ENCODE data around the gene EXPH5.
A peak's percentile ranks its signal among the peaks of the same experiment; 100 is the strongest.

EXPH5 gene

DNA sequence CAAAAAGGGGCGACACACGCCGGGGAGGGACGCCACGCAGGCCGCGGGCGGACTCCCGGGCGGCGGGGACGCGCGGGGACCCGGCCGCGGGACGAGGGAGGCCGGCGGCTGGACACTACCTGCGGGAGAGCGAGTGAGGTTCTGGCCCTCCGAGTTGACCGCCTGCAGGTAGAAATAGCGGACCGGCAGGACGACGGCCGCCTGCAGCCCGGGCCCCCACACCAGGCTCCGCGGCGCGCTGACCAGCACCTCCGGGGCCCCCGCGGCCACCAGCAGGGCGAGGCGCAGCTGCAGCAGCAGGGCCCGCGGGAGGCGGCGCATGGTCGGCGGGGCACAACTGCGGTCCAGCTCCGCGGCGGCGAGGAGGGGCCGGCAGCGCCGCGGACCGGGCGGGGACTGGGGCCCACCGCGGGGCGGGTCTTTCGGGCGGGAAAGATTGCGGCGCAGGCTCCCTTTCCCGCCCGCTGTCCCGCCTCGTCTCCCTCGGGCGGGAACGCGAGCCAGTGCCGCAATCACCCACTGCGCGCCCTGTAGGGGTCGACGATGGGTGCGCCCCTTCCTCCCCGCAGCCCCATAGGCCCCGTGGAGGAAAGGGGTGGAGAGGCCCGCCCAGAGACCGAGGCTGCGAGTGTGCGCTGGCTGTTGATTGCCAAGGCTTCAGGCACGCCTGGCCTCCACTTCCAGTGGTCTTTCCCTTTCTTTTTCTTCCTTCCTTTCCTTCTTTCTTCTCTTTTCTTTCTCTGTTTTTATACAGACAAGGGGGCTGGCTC, 95.3 kb downstream of the EXPH5 start, which contains the start of gene POGLUT3:
POGLUT3 (minus strand) TSS at position 339 of the 770 bp plus-strand sequence; CDS start at position 321, 18 bp downstream.
- peak within 1 kb of the TSS; percentile 93 for H3K27ac ChIP-seq
- TF ChIP-seq, protein P1, sequence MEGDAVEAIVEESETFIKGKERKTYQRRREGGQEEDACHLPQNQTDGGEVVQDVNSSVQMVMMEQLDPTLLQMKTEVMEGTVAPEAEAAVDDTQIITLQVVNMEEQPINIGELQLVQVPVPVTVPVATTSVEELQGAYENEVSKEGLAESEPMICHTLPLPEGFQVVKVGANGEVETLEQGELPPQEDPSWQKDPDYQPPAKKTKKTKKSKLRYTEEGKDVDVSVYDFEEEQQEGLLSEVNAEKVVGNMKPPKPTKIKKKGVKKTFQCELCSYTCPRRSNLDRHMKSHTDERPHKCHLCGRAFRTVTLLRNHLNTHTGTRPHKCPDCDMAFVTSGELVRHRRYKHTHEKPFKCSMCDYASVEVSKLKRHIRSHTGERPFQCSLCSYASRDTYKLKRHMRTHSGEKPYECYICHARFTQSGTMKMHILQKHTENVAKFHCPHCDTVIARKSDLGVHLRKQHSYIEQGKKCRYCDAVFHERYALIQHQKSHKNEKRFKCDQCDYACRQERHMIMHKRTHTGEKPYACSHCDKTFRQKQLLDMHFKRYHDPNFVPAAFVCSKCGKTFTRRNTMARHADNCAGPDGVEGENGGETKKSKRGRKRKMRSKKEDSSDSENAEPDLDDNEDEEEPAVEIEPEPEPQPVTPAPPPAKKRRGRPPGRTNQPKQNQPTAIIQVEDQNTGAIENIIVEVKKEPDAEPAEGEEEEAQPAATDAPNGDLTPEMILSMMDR (conservative IDR thresholded peaks at IDR 0.05), result peak; percentile 16; the same call in 1 of the 2 replicates

- H3K27ac ChIP-seq, result peak overlapping the region; percentile 93
- TF ChIP-seq, protein P1 (conservative IDR thresholded peaks at IDR 0.05), result no peak
Observed at GRCh38 chr11:108497317-108498045, 96.1 kb downstream of the EXPH5 start.

GRCh38 chr11:108496643-108497256, 96.8 kb downstream of the EXPH5 start:
- H3K27ac ChIP-seq, result peak overlapping the region; percentile 93
- TF ChIP-seq, protein P1 (conservative IDR thresholded peaks at IDR 0.05), result no peak

DNA sequence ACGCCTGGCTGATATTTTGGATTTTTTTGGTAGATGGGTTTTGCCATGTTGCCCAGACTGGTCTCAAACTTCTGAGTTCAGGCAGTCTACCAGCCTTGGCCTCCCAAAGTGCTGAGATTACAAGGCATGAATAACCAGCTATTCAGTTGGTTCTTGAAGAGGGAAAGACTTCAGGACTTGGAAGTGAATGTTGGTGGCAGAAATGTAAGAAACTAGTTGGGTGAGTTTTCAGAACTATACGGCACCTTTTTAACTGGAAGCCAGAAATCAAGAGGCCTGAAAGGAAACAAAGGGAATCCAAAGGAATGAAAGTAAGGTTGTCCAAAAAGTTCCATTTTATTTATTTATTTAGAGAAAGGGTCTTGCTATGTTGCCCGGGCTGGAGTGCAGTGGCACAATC, 98.2 kb downstream of the EXPH5 start:
- TF ChIP-seq, protein P1 (conservative IDR thresholded peaks at IDR 0.05), result no peak
- 0 out of 2 replicates have a peak overlapping the region, but pooled peaks have one; percentile 93 for H3K27ac ChIP-seq

DNA sequence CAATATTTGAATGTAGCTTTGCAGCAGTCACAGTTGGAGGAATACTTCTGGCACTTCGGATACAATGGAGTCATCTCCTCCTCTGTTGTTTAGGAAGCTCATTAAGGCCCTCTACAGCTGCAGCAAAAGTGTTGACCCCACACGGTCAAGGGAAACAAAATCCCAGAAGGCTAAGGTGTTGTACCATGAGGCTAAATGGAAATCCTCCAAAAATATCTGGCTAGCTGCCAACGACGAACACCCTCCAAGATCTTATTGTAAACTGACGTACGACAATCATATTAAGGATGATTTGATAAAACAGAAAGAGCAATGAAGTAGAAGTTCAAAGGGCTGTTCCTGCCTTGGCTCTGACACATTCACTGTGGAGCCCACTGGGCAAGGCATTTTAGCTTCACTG, 99.4 kb downstream of the EXPH5 start:
- no peak overlapping the region for H3K27ac ChIP-seq
- TF ChIP-seq, protein P1 (conservative IDR thresholded peaks at IDR 0.05), result no peak

DNA sequence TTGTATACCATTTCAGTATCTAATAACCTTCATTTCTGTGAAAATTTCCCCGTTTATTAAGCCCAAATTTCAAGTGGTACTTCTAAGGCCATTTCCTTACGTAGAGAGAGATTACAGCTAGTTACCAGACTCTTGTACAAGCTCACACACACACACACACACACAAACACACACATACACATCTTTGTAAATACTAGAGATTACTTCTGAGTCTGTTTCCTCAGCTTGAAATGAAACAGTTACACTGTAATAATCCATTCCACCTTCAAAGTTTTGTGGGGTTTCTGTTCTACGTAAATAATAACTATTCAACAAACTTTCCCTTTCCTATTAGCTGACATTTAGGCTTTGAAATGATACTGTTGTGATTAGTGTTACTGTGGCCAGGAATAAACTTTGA, 101.6 kb downstream of the EXPH5 start:
- TF ChIP-seq, protein P1 (conservative IDR thresholded peaks at IDR 0.05), result no peak

GRCh38 chr11:108486828-108487227, 106.7 kb downstream of the EXPH5 start:
- no peak overlapping the region for H3K27ac ChIP-seq
- TF ChIP-seq, protein P1 (conservative IDR thresholded peaks at IDR 0.05), result no peak

More for the DNA sequence above, 101.6 kb downstream of the EXPH5 start:
- no peak overlapping the region for H3K27ac ChIP-seq

Data from VCaP (cell line).